CD14-positive monocyte (primary cell): ENCODE data around the gene PLCB1. TPM values are rescaled to one million over a fixed set of nuclear protein-coding genes. Genes with fewer than 3 reads are reported as not detected.

Experiments
- DNase-seq, 3 donors: peaks; one replicate each; pipeline ENCODE4 v3.0.0-alpha.2; 2011 to 2022
- H2AFZ ChIP-seq: 2 replicates; pipeline ENCODE4 v1.6.0; 2012; ENCODE audit warnings: mild to moderate bottlenecking, low read depth, low read length, inconsistent platforms; ENCODE audit not compliant: insufficient read depth, poor library complexity, severe bottlenecking
- H3K27ac ChIP-seq, 2 donors: 1 replicate in 1 of 2; 2 replicates in 1 of 2; pipeline ENCODE4 v1.5.1; 2012 to 2013; ENCODE audit warnings: low read length in 2 of 2, control low read depth in 1 of 2, inconsistent platforms in 1 of 2, low read depth in 1 of 2, mild to moderate bottlenecking in 1 of 2
- H3K27me3 ChIP-seq, 2 donors: one replicate each; pipeline versions ENCODE4 v1.6.0 to v1.6.1; 2011 to 2013; ENCODE audit warnings: low read length in 2 of 2; ENCODE audit not compliant: control insufficient read depth in 2 of 2, insufficient read depth in 2 of 2
- H3K36me3 ChIP-seq, 2 donors: replicated peaks in 1 of 2; 1 replicate in 1 of 2; 2 replicates in 1 of 2; pipeline versions ENCODE4 v1.5.1 to v1.6.1; 2012 to 2013; ENCODE audit warnings: low read length in 2 of 2, control low read depth in 1 of 2, inconsistent platforms in 1 of 2, mild to moderate bottlenecking in 1 of 2; ENCODE audit not compliant: insufficient read depth in 2 of 2, control insufficient read depth in 1 of 2
- H3K4me1 ChIP-seq, 2 donors: 1 replicate in 1 of 2; 2 replicates in 1 of 2; pipeline versions ENCODE4 v1.5.1 to v1.6.1; 2012 to 2013; ENCODE audit warnings: low read length in 2 of 2, control low read depth in 1 of 2, inconsistent platforms in 1 of 2, mild to moderate bottlenecking in 1 of 2, moderate library complexity in 1 of 2; ENCODE audit not compliant: insufficient read depth in 2 of 2, control insufficient read depth in 1 of 2
- H3K4me2 ChIP-seq: replicated peaks from 2 replicates; pipeline ENCODE3; 2012; ENCODE audit warnings: low read length, moderate library complexity, mild to moderate bottlenecking; ENCODE audit not compliant: poor library complexity, severe bottlenecking; ENCODE audit errors: extremely low read depth
- H3K4me3 ChIP-seq, 3 experiments: fragments of 200-600 bp in 1 of 3; sonication (generic) in 1 of 3; replicated peaks in 1 of 3; 1 replicate in 2 of 3; 2 replicates in 1 of 3; pipeline ENCODE4 v1.5.1; 2011 to 2013; ENCODE audit warnings: low read length in 3 of 3, mild to moderate bottlenecking in 3 of 3, control low read depth in 2 of 3, low read depth in 2 of 3, inconsistent platforms in 1 of 3, moderate library complexity in 1 of 3
- H3K79me2 ChIP-seq: 2 replicates; pipeline ENCODE4 v1.6.0; 2012; ENCODE audit warnings: mild to moderate bottlenecking, control low read depth, inconsistent platforms, low read length, moderate library complexity; ENCODE audit not compliant: insufficient read depth
- H3K9ac ChIP-seq: 2 replicates; pipeline ENCODE4 v1.6.0; 2017; ENCODE audit warnings: low read length, mild to moderate bottlenecking; ENCODE audit not compliant: insufficient read depth, poor library complexity, severe bottlenecking
- H3K9me3 ChIP-seq, 2 donors: replicated peaks in 1 of 2; 1 replicate in 1 of 2; 2 replicates in 1 of 2; pipeline versions ENCODE4 v1.5.1 to v1.6.1; 2012 to 2013; ENCODE audit warnings: low read length in 2 of 2, control low read depth in 1 of 2; ENCODE audit not compliant: control insufficient read depth in 1 of 2, insufficient read depth in 1 of 2
- H4K20me1 ChIP-seq: 2 replicates; pipeline ENCODE4 v1.6.0; 2012; ENCODE audit warnings: mild to moderate bottlenecking, low read length, control low read depth, moderate library complexity; ENCODE audit not compliant: insufficient read depth
- H3K27ac Mint-ChIP-seq, 7 donors: one replicate each; pipeline ENCODE4 v1.8.0; 2020; ENCODE audit warnings: mild to moderate bottlenecking in 7 of 7, mixed read lengths in 7 of 7, moderate library complexity in 6 of 7, inconsistent platforms in 2 of 7
- H3K27me3 Mint-ChIP-seq, 3 donors: one replicate each; pipeline ENCODE4 v1.8.0; 2021 to 2022; ENCODE audit warnings: low read depth in 3 of 3, mild to moderate bottlenecking in 3 of 3, mixed read lengths in 3 of 3, moderate library complexity in 3 of 3, inconsistent platforms in 1 of 3
- H3K36me3 Mint-ChIP-seq, 2 donors: one replicate each; pipeline ENCODE4 v1.8.0; 2020; ENCODE audit warnings: mixed read lengths in 2 of 2, inconsistent platforms in 1 of 2, mild to moderate bottlenecking in 1 of 2
- H3K4me1 Mint-ChIP-seq: one replicate; pipeline ENCODE4 v1.8.0; 2020; ENCODE audit warnings: mild to moderate bottlenecking, mixed read lengths
- H3K4me3 Mint-ChIP-seq, 2 donors: one replicate each; pipeline ENCODE4 v1.8.0; 2020; ENCODE audit warnings: mild to moderate bottlenecking in 2 of 2, mixed read lengths in 2 of 2, moderate library complexity in 1 of 2
- H3K9me3 Mint-ChIP-seq, 7 donors: one replicate each; pipeline ENCODE4 v1.8.0; 2020 to 2022; ENCODE audit warnings: mixed read lengths in 7 of 7, mild to moderate bottlenecking in 6 of 7, moderate library complexity in 6 of 7, inconsistent platforms in 2 of 7
- CTCF ChIP-seq: fragments of 200-600 bp; IDR thresholded peaks from one replicate; pipeline ENCODE4 v1.8.0; 2022; ENCODE audit warnings: antibody characterized with exemption, mild to moderate bottlenecking
- WGBS: methylation state at CpG from one replicate; pipeline ENCODE4 v1.1.5; 2013; ENCODE audit warnings: missing lambda C conversion rate; ENCODE audit not compliant: insufficient coverage; 5-methylcytosine and 5-hydroxymethylcytosine counted together
- intact Hi-C, 2 donors: fragments of 100-400 bp; cut with micrococcal nuclease; formaldehyde crosslinking; loops; one replicate each; pipeline versions ENCODE4 v1.15.0 to v1.15.1; 2023
- polyA plus RNA-seq, 3 donors: library from polyadenylated mRNA; depleted of rRNA in 1 of 3; unstranded in 2 of 3; stranded (reverse) in 1 of 3; fragments of 300-500 nt in 2 of 3; fragments of >200 nt in 1 of 3; fragmentation: Illumina TruSeq in 2 of 3; gene quantifications; 1 replicate in 2 of 3; 2 replicates in 1 of 3; pipeline ENCODE4 v1.2.3, GENCODE V29; 2012 to 2021

The PLCB1 gene
- polyA plus RNA-seq, 3 donors = 8.6 to 16.4 (median 13.2) TPM

DNA sequence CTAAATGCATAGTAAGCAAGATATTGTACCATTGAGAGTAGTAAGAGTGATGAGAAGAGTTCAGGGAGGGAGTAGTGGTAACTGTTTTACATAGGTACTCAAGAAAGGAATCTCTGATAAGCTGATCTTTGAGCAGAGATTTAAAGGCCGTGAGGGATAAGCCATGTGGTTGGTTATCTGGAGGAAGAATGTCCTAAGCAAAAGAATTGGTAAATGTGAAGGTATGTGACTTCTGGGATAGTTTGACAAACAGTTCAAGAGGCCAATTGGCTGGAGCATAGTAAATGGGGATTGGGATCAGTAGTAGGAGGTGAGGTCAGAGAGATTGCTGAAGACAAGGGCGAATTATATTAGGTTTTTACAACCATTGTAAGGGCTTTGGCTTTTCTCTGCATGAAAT is 40.1 kb downstream of the PLCB1 start:
- peaks cover 6% of the 10 kb centered on the region for H3K79me2 ChIP-seq
- no peak overlapping the region for H3K4me3 ChIP-seq
- H3K9me3 ChIP-seq = no peaks in the 10 kb centered on the region
- H3K36me3 Mint-ChIP-seq = peaks cover 13 to 24% of the 10 kb centered on the region in 2 donors
- peaks cover 3% of the 10 kb centered on the region for H3K4me1 Mint-ChIP-seq
- H4K20me1 ChIP-seq = peaks cover 39% of the 10 kb centered on the region
- H3K27me3 Mint-ChIP-seq = peaks cover 0 to 2% (median 0%) of the 10 kb centered on the region in 3 donors
- no peak overlapping the region for H3K4me2 ChIP-seq
- peaks cover 0 to 2% (median 0%) of the 10 kb centered on the region in 7 donors for H3K9me3 Mint-ChIP-seq
- H3K36me3 ChIP-seq = peaks cover 0 to 9% of the 10 kb centered on the region in 2 donors
- DNase-seq = no peak
- 100% methylated on average over 1 of the region's 2 CpGs for WGBS
- H3K4me1 ChIP-seq = no peaks in the 10 kb centered on the region
- intact Hi-C loops = no loop called here
- no peak overlapping the region for H3K4me3 Mint-ChIP-seq
- TF ChIP-seq CTCF = no peak
- H3K27ac Mint-ChIP-seq = peak overlapping the region in 1 of 7 donors; percentile 3
- no peak overlapping the region for H3K27ac ChIP-seq
- no peak overlapping the region for H2AFZ ChIP-seq
- H3K27me3 ChIP-seq = no peaks in the 10 kb centered on the region
- H3K9ac ChIP-seq = no peak overlapping the region

DNA sequence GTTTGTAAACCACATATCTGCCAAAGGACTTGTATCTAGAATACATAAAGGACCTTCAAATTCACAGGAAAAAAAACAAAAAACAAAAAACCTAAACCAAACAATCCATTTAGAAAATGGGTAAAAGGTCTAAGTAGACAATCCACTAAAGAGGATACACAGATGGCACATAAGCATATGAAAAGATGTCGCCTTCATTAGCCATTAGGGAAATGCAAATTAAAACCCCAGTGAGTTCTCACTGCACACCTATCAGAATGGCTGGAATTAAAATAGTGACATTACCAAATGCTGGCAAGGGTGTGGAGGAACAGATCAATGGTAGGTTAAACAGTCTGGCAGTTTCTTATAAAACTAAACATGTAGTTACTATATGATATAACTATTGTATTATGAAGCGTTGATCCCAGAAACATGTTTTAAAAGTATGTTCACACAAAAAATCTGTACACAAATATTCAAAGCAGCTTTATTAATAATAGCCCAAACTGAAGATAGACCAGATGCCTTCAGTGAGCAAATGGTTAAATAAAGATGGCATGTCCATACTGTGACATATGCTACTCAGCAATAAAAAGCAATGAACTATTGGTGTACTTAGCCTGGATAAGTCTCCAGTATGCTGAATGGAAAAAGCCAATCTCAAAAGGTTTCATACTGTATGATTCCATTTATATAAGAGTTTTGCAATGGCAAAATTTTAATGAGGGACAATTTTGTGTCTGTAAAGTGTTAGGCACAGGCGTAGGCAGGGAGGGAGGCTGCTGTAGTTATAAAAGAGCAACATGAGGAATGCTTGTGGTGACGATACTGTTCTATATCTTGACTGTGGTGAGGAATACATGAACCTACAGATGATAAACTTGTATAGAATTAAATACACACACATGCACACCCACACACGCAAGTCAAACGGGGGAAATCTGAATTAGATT is 43.9 kb downstream of the PLCB1 start:
- Histone ChIP-seq H3K36me3 (peaks cover 0 to 9% of the 10 kb centered on the region in 2 donors), H3K4me2 (no peak overlapping the region), H3K27ac (no peak overlapping the region), H2AFZ (no peak overlapping the region), H3K27me3 (no peaks in the 10 kb centered on the region), H4K20me1 (peaks cover 46% of the 10 kb centered on the region), H3K4me1 (no peaks in the 10 kb centered on the region), H3K79me2 (peaks cover 12% of the 10 kb centered on the region), H3K9me3 (no peaks in the 10 kb centered on the region), H3K4me3 (no peak overlapping the region), H3K9ac (no peak overlapping the region)
- intact Hi-C loops = no loop called here
- no peak for DNase-seq
- Mint-ChIP-seq H3K27ac (no peak overlapping the region), H3K4me3 (no peak overlapping the region), H3K36me3 (peaks cover 8 to 18% of the 10 kb centered on the region in 2 donors), H3K9me3 (peaks cover 0 to 2% (median 0%) of the 10 kb centered on the region in 7 donors), H3K27me3 (peaks cover 0 to 2% (median 0%) of the 10 kb centered on the region in 3 donors), H3K4me1 (no peaks in the 10 kb centered on the region)
- no CpG with 5 or more reads among the region's 6 CpGs for WGBS
- no peak for TF ChIP-seq CTCF
